HepG2 (cell line): Measurements from ENCODE around the gene EWSR1. TPM values are rescaled to one million over a fixed set of nuclear protein-coding genes. Genes with fewer than 3 reads are reported as not detected.

Experiments used
- AFF4 ChIP-seq: sonication (generic); formaldehyde crosslinking; IDR thresholded peaks from 2 replicates; pipeline ENCODE4 v1.4.0; 2020; ENCODE audit warnings: missing genetic modification reagents
- KAT2B ChIP-seq: fragments of 150-350 bp; IDR thresholded peaks from 2 replicates; pipeline ENCODE4 v1.6.1; 2014; ENCODE audit warnings: low read depth, low read length, borderline replicate concordance
- POLR2AphosphoS2 ChIP-seq: IDR thresholded peaks from 2 replicates; pipeline ENCODE4 v1.6.1; 2011; ENCODE audit warnings: low read depth, low read length, improper control_type of control experiment
- SPEN ChIP-seq: sonication (generic); formaldehyde crosslinking; IDR thresholded peaks from 2 replicates; pipeline ENCODE4 v1.5.1; 2020; ENCODE audit warnings: low read depth, mild to moderate bottlenecking, missing genetic modification reagents
- TGIF2 ChIP-seq: IDR thresholded peaks from 2 replicates; pipeline ENCODE4 v1.6.1; 2016; ENCODE audit warnings: control low read depth, missing compliant biosample characterization
- THRA ChIP-seq: sonication (generic); formaldehyde crosslinking; IDR thresholded peaks from 2 replicates; pipeline ENCODE4 v1.4.0; 2020; ENCODE audit warnings: missing genetic modification reagents, borderline replicate concordance
- ZFP36L2 ChIP-seq: sonication (generic); formaldehyde crosslinking; IDR thresholded peaks from 2 replicates; pipeline ENCODE4 v1.4.0; 2020; ENCODE audit warnings: missing genetic modification reagents
- ZNF207 ChIP-seq: fragments of 450-650 bp; IDR thresholded peaks from 2 replicates; pipeline ENCODE4 v1.6.1; 2016; ENCODE audit warnings: antibody characterized with exemption, borderline replicate concordance
- polyA plus RNA-seq, 8 experiments: library from polyadenylated mRNA; depleted of rRNA in 3 of 8; stranded (reverse) in 7 of 8; unstranded in 1 of 8; fragments of >200 nt; fragmentation: Illumina TruSeq in 4 of 8; extraction: Trizol in 4 of 8; gene quantifications; 2 replicates each; pipeline versions ENCODE4 v1.2.1 to v1.2.3, GENCODE V29; 2011 to 2016; ENCODE audit warnings: low read depth in 4 of 8, missing spikeins in 1 of 8, mixed read lengths in 1 of 8; ENCODE audit not compliant: insufficient read depth in 1 of 8
- total RNA-seq, 5 experiments: library from RNA; depleted of rRNA; stranded (reverse); fragments of >200 nt; fragmentation: Illumina TruSeq; extraction: Trizol; gene quantifications; 2 replicates each; pipeline ENCODE4 v1.2.3, GENCODE V29; 2016; ENCODE audit warnings: low read depth in 1 of 5
- TF ChIP-seq, protein P1 (sequence below): sonication (generic); formaldehyde crosslinking; IDR thresholded peaks from 2 replicates; pipeline ENCODE4 v1.4.0; 2020; ENCODE audit warnings: missing genetic modification reagents, borderline replicate concordance
- TF ChIP-seq, protein P2 (sequence below): IDR thresholded peaks from 2 replicates; pipeline ENCODE4 v1.6.1; 2016; ENCODE audit warnings: mild to moderate bottlenecking
- TF ChIP-seq, protein P3 (sequence below): sonication (generic); formaldehyde crosslinking; IDR thresholded peaks from 2 replicates; pipeline ENCODE4 v1.4.0; 2020; ENCODE audit warnings: missing genetic modification reagents

The EWSR1 gene
- total and polyA plus RNA-seq, 2 of the 13 experiments (the other 11 are each of a cell fraction or from before 2014, with no cell fraction given) = 211 to 326 TPM

- TF ChIP-seq AFF4 (CRISPR knock-in tag) = no peak; the same call in 1 of the 2 replicates
- peak; percentile 56; the same call in 1 of the 2 replicates for TF ChIP-seq SPEN (CRISPR knock-in tag)
- TF ChIP-seq KAT2B = no peak
- TF ChIP-seq ZNF207 = no peak
- TF ChIP-seq, protein P1, sequence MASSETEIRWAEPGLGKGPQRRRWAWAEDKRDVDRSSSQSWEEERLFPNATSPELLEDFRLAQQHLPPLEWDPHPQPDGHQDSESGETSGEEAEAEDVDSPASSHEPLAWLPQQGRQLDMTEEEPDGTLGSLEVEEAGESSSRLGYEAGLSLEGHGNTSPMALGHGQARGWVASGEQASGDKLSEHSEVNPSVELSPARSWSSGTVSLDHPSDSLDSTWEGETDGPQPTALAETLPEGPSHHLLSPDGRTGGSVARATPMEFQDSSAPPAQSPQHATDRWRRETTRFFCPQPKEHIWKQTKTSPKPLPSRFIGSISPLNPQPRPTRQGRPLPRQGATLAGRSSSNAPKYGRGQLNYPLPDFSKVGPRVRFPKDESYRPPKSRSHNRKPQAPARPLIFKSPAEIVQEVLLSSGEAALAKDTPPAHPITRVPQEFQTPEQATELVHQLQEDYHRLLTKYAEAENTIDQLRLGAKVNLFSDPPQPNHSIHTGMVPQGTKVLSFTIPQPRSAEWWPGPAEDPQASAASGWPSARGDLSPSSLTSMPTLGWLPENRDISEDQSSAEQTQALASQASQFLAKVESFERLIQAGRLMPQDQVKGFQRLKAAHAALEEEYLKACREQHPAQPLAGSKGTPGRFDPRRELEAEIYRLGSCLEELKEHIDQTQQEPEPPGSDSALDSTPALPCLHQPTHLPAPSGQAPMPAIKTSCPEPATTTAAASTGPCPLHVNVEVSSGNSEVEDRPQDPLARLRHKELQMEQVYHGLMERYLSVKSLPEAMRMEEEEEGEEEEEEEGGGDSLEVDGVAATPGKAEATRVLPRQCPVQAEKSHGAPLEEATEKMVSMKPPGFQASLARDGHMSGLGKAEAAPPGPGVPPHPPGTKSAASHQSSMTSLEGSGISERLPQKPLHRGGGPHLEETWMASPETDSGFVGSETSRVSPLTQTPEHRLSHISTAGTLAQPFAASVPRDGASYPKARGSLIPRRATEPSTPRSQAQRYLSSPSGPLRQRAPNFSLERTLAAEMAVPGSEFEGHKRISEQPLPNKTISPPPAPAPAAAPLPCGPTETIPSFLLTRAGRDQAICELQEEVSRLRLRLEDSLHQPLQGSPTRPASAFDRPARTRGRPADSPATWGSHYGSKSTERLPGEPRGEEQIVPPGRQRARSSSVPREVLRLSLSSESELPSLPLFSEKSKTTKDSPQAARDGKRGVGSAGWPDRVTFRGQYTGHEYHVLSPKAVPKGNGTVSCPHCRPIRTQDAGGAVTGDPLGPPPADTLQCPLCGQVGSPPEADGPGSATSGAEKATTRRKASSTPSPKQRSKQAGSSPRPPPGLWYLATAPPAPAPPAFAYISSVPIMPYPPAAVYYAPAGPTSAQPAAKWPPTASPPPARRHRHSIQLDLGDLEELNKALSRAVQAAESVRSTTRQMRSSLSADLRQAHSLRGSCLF = peak; percentile 10; the same call in 1 of the 2 replicates
- TF ChIP-seq THRA (CRISPR knock-in tag) = peak; percentile 40; the same call in 1 of the 2 replicates
- TF ChIP-seq, protein P2, sequence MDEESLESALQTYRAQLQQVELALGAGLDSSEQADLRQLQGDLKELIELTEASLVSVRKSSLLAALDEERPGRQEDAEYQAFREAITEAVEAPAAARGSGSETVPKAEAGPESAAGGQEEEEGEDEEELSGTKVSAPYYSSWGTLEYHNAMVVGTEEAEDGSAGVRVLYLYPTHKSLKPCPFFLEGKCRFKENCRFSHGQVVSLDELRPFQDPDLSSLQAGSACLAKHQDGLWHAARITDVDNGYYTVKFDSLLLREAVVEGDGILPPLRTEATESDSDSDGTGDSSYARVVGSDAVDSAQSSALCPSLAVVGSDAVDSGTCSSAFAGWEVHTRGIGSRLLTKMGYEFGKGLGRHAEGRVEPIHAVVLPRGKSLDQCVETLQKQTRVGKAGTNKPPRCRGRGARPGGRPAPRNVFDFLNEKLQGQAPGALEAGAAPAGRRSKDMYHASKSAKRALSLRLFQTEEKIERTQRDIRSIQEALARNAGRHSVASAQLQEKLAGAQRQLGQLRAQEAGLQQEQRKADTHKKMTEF (CRISPR knock-in tag) = peak; percentile 71
- no peak for TF ChIP-seq ZFP36L2 (CRISPR knock-in tag)
- TF ChIP-seq POLR2AphosphoS2 = no peak
- TF ChIP-seq TGIF2 (CRISPR knock-in tag) = peak; percentile 33; the same call in 1 of the 2 replicates
- TF ChIP-seq, protein P3, sequence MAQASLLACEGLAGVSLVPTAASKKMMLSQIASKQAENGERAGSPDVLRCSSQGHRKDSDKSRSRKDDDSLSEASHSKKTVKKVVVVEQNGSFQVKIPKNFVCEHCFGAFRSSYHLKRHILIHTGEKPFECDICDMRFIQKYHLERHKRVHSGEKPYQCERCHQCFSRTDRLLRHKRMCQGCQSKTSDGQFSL (CRISPR knock-in tag) = no peak
Observed at GRCh38 chr22:29267858-29268510, at the start of gene EWSR1, which contains the start of gene RHBDD3 (continued).
